ENCODE data around the gene FAM185A. TPM values are rescaled to one million over a fixed set of nuclear protein-coding genes. Genes with fewer than 3 reads are reported as not detected.

Gene FAM185A
- total RNA-seq, 1 experiment from 2014 or later: 12.8 TPM

DNA sequence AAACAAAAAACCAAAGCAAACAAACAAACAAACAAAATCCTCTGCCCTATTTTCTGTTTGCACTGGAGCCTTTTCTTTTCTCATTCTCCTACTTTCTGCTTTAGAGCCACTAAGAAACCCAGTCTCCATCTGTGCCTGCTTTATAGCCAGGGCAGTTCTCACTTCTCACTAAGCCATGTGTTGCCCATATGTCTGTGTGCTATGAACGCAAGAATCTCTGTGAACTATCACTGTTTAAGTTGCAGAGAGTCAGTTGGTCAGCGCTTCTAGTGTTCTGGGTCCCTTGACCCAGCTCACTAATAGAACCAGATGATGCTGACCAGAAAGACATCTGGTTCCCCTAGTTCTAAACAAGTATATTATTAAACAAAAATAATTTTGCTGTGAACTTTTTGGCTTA lies 81.4 kb downstream of the FAM185A start:
- Histone ChIP-seq H3K36me3 (ENCODE audit: control insufficient read depth, insufficient read depth, low read length) (no peaks in the 10 kb centered on the region), H3K4me1 (no peaks in the 10 kb centered on the region), H3K27me3 (replicated peaks; ENCODE audit: control insufficient read depth, insufficient read depth, low read length) (no peaks in the 10 kb centered on the region), H3K9me3 (no peaks in the 10 kb centered on the region), H3K4me3 (ENCODE audit: low read depth, low read length) (no peak overlapping the region)
- no peaks in the 10 kb centered on the region for H3K9me3 Mint-ChIP-seq (ENCODE audit: unreplicated experiment)
- no peaks in the 10 kb centered on the region for H3K36me3 Mint-ChIP-seq (ENCODE audit: insufficient read depth, unreplicated experiment)
- POLR2A ChIA-PET: no interaction called here
- intact Hi-C loops (cut with micrococcal nuclease; ENCODE audit: unreplicated experiment): no loop called here
- BruUV-seq (replicated peaks): no TSS peak
- no peak for DNase-seq
- TF ChIP-seq, protein P1, sequence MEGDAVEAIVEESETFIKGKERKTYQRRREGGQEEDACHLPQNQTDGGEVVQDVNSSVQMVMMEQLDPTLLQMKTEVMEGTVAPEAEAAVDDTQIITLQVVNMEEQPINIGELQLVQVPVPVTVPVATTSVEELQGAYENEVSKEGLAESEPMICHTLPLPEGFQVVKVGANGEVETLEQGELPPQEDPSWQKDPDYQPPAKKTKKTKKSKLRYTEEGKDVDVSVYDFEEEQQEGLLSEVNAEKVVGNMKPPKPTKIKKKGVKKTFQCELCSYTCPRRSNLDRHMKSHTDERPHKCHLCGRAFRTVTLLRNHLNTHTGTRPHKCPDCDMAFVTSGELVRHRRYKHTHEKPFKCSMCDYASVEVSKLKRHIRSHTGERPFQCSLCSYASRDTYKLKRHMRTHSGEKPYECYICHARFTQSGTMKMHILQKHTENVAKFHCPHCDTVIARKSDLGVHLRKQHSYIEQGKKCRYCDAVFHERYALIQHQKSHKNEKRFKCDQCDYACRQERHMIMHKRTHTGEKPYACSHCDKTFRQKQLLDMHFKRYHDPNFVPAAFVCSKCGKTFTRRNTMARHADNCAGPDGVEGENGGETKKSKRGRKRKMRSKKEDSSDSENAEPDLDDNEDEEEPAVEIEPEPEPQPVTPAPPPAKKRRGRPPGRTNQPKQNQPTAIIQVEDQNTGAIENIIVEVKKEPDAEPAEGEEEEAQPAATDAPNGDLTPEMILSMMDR (IDR thresholded peaks at IDR 0.05; ENCODE audit: insufficient read depth in 1 of 2, low read depth in 1 of 2, low read length in 1 of 2, severe bottlenecking in 1 of 2, unreplicated experiment in 1 of 2): no peak
- no peaks in the 10 kb centered on the region for H3K4me1 Mint-ChIP-seq (ENCODE audit: low read depth, unreplicated experiment)
- H3K27me3 Mint-ChIP-seq (ENCODE audit: insufficient read depth, unreplicated experiment): no peaks in the 10 kb centered on the region
- no peak overlapping the region for H3K27ac Mint-ChIP-seq (ENCODE audit: unreplicated experiment)
- CTCF ChIA-PET: no interaction called here
- no peak overlapping the region for H3K4me3 Mint-ChIP-seq (ENCODE audit: unreplicated experiment)

DNA sequence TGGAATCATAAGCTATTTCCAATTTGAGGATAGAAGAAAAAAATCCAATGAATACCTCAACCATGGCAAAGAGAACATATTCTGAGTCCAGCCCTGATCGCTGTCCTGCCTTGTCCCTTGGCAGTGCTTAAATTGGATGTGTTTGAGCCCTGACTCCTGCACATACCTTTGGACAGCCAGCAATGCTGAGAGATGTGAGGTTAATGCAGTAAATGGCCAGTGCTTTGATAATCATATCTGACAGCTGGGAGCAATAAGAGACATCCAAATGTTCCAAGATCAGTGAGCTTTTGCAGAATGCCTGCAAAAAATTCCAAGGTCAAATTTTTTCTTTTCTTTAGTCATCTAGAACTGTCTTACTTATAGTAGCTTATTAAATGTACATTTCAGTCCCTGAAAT lies 83.9 kb downstream of the FAM185A start:
- TF ChIP-seq, protein P1 (IDR thresholded peaks at IDR 0.05; ENCODE audit: insufficient read depth in 1 of 2, low read depth in 1 of 2, low read length in 1 of 2, severe bottlenecking in 1 of 2, unreplicated experiment in 1 of 2): no peak
- intact Hi-C loops (cut with micrococcal nuclease; ENCODE audit: unreplicated experiment): no loop called here
- no peaks in the 10 kb centered on the region for H3K27me3 Mint-ChIP-seq (ENCODE audit: insufficient read depth, unreplicated experiment)
- Histone ChIP-seq H3K36me3 (ENCODE audit: control insufficient read depth, insufficient read depth, low read length) (no peaks in the 10 kb centered on the region), H3K4me3 (ENCODE audit: low read depth, low read length) (no peak overlapping the region), H3K27me3 (replicated peaks; ENCODE audit: control insufficient read depth, insufficient read depth, low read length) (no peaks in the 10 kb centered on the region), H3K4me1 (no peaks in the 10 kb centered on the region; the same call in 1 of the 2 replicates), H3K9me3 (no peaks in the 10 kb centered on the region)
- no peak overlapping the region for H3K4me3 Mint-ChIP-seq (ENCODE audit: unreplicated experiment)
- ChIA-PET POLR2A (no interaction called here), CTCF (interaction anchor here (0.6 kb wide), 1 partner anchor 258 kb away, joined by 3 read pairs; no protein-coding TSS in a partner anchor)
- no peak overlapping the region for H3K27ac Mint-ChIP-seq (ENCODE audit: unreplicated experiment)
- no peaks in the 10 kb centered on the region for H3K36me3 Mint-ChIP-seq (ENCODE audit: insufficient read depth, unreplicated experiment)
- no peaks in the 10 kb centered on the region for H3K4me1 Mint-ChIP-seq (ENCODE audit: low read depth, unreplicated experiment)
- DNase-seq: no peak
- H3K9me3 Mint-ChIP-seq (ENCODE audit: unreplicated experiment): no peaks in the 10 kb centered on the region
- no TSS peak for BruUV-seq (replicated peaks)

DNA sequence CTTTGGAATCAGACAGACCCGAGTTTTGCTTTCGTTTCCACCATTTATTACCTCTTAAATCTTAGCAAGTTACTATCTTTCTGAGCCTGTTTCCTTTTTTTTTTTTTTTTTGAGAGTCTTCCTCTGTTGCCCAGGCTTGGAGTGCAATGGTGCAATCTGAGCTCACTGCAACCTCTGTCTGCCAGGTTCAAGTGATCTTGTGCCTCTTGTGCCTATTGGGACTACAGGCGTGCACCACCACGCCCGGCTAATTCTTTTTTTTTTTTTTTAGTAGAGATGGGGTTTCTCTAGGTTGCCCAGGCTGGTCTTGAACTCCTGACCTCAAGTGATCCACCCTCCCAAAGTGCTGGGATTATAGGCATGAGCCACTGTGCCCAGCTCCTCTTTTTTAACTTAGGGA lies 84.5 kb downstream of the FAM185A start:
- no TSS peak for BruUV-seq (replicated peaks)
- CTCF ChIA-PET: interaction anchor here (0.6 kb wide), 1 partner anchor 257 kb away, joined by 3 read pairs; no protein-coding TSS in a partner anchor

More for the DNA sequence above, 84.5 kb downstream of the FAM185A start:
- H3K4me3 ChIP-seq (ENCODE audit: low read depth, low read length): no peak overlapping the region
- no peak overlapping the region for H3K4me3 Mint-ChIP-seq (ENCODE audit: unreplicated experiment)
- POLR2A ChIA-PET: no interaction called here
- TF ChIP-seq, protein P1 (IDR thresholded peaks at IDR 0.05; ENCODE audit: insufficient read depth in 1 of 2, low read depth in 1 of 2, low read length in 1 of 2, severe bottlenecking in 1 of 2, unreplicated experiment in 1 of 2): no peak
- no peaks in the 10 kb centered on the region for H3K36me3 Mint-ChIP-seq (ENCODE audit: insufficient read depth, unreplicated experiment)
- no peaks in the 10 kb centered on the region for H3K27me3 Mint-ChIP-seq (ENCODE audit: insufficient read depth, unreplicated experiment)
- no peak for DNase-seq
- H3K36me3 ChIP-seq (ENCODE audit: control insufficient read depth, insufficient read depth, low read length): no peaks in the 10 kb centered on the region
- intact Hi-C loops (cut with micrococcal nuclease; ENCODE audit: unreplicated experiment): no loop called here
- H3K4me1 Mint-ChIP-seq (ENCODE audit: low read depth, unreplicated experiment): no peaks in the 10 kb centered on the region
- H3K27ac Mint-ChIP-seq (ENCODE audit: unreplicated experiment): no peak overlapping the region
- no peaks in the 10 kb centered on the region for H3K9me3 Mint-ChIP-seq (ENCODE audit: unreplicated experiment)
- no peaks in the 10 kb centered on the region for H3K27me3 ChIP-seq (replicated peaks; ENCODE audit: control insufficient read depth, insufficient read depth, low read length)
- H3K4me1 ChIP-seq: no peaks in the 10 kb centered on the region; the same call in 1 of the 2 replicates
- H3K9me3 ChIP-seq: no peaks in the 10 kb centered on the region
